ENCODE data around the gene SIRT5.

GRCh38 chr6:13635948-13636658 lies 61.7 kb downstream of the SIRT5 start:
- TF ChIP-seq TAF1 (IDR thresholded peaks at IDR 0.05; ENCODE audit: borderline replicate concordance, insufficient read depth, low read length) (no peak), FOXP2 (optimal IDR thresholded peaks at IDR 0.05; ENCODE audit: borderline replicate concordance, extremely low read depth, extremely low read length, insufficient read depth) (no peak), SIN3A (IDR thresholded peaks at IDR 0.05; ENCODE audit: borderline replicate concordance, insufficient read depth, low read length) (no peak), POLR2AphosphoS5 (IDR thresholded peaks at IDR 0.05; ENCODE audit: low read depth, low read length) (no peak)
